Aorta (tissue), 5 donors: ENCODE results near the gene CEP162. TPM values are rescaled to one million over a fixed set of nuclear protein-coding genes. Genes with fewer than 3 reads are reported as not detected.
"Not testable (repeated sequence)": the region's sequence is repeated elsewhere in the genome, so short reads cannot be mapped to it uniquely, and the experiment has no call there.

Experiments
- ATAC-seq: fragments of 200-7000 bp; cut with Tn5 transposase; one replicate; pipeline ENCODE4 v1.9.1; 2022; ENCODE audit warnings: moderate library complexity; ENCODE audit not compliant: low FRiP score
- DNase-seq, 2 donors: peaks; one replicate each; pipeline ENCODE4 v3.0.0-alpha.2; 2020
- H3K27ac ChIP-seq, 2 donors: one replicate each; pipeline ENCODE4 v1.5.1; 2013; ENCODE audit warnings: low read length in 2 of 2, mild to moderate bottlenecking in 2 of 2, moderate library complexity in 2 of 2, control low read depth in 1 of 2, inconsistent platforms in 1 of 2, low read depth in 1 of 2
- H3K27me3 ChIP-seq, 2 donors: one replicate each; pipeline ENCODE4 v1.6.1; 2013; ENCODE audit warnings: control low read depth in 1 of 2, low read length in 1 of 2, mild to moderate bottlenecking in 1 of 2, moderate library complexity in 1 of 2; ENCODE audit not compliant: insufficient read depth in 2 of 2, control insufficient read depth in 1 of 2
- H3K36me3 ChIP-seq, 2 donors: one replicate each; pipeline ENCODE4 v1.6.1; 2013; ENCODE audit warnings: control low read depth in 1 of 2, low read length in 1 of 2, mild to moderate bottlenecking in 1 of 2; ENCODE audit not compliant: insufficient read depth in 2 of 2, control insufficient read depth in 1 of 2
- H3K4me1 ChIP-seq, 2 donors: one replicate each; pipeline ENCODE4 v1.6.1; 2013; ENCODE audit warnings: low read length in 2 of 2, control low read depth in 1 of 2, mild to moderate bottlenecking in 1 of 2, moderate library complexity in 1 of 2; ENCODE audit not compliant: insufficient read depth in 2 of 2, control insufficient read depth in 1 of 2
- H3K4me3 ChIP-seq, 2 donors: one replicate each; pipeline ENCODE4 v1.5.1; 2013; ENCODE audit warnings: low read length in 2 of 2, control low read depth in 1 of 2, mild to moderate bottlenecking in 1 of 2
- H3K9me3 ChIP-seq: one replicate; pipeline ENCODE4 v1.6.1; 2013; ENCODE audit warnings: mild to moderate bottlenecking, low read length; ENCODE audit not compliant: control insufficient read depth
- WGBS, 2 donors: extraction: QIAGEN DNeasy Blood & Tissue Kit; methylation state at CpG; one replicate each; pipeline ENCODE4 v1.1.7; 2013; 5-methylcytosine and 5-hydroxymethylcytosine counted together
- intact Hi-C, 2 donors: fragments of 100-400 bp; cut with DNase I; formaldehyde crosslinking; loops; one replicate each; pipeline versions ENCODE4 v1.14.2 to v1.15.0; 2022
- polyA plus RNA-seq, 2 donors: library from polyadenylated mRNA; stranded (reverse); fragments of 200-250 nt; gene quantifications; one replicate each; pipeline ENCODE4 v1.2.3, GENCODE V29; 2013
- total RNA-seq, 2 donors: library from RNA; stranded (reverse); fragmentation: NEBNext Ultra II Directional; extraction: Animal tissue kit (Norgen Biotek cat#: 25700); gene quantifications; one replicate each; pipeline ENCODE4 v1.2.1, GENCODE V29; 2021
- donor health status: healthy with polysubstance abuse.
- donor health status: Bipolar disorder and iron deficiency.
- donor health status: DM: no; HTN: no; CAD: no.
- donor health status: DM: no; HTN: no; CAD: no.
- donor health status: DM: yes; HTN: yes; CAD: no.

CEP162 gene
- total and polyA plus RNA-seq, 4 donors = 4.5 to 14.3 (median 9.4) TPM

DNA sequence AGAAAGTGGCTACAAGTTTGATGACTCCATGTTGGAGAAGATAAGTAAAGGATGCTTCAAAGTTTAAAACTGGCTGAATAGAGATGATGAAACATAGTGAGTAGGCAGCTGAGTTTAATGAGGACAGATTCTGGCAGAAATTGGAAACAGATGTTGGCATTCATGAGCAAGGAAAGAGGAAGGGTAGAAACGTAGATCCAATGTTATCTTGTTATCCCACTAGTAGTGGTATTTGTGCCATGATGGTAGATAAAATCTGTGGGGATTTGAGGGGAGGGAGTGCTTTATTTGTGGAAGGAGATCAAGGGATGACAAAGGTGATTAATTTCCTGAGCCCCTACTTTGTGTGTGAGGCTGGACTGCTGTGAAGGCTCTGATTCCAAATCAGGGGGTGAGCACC, 124.4 kb downstream of the CEP162 start:
- DNase-seq = no peak

DNA sequence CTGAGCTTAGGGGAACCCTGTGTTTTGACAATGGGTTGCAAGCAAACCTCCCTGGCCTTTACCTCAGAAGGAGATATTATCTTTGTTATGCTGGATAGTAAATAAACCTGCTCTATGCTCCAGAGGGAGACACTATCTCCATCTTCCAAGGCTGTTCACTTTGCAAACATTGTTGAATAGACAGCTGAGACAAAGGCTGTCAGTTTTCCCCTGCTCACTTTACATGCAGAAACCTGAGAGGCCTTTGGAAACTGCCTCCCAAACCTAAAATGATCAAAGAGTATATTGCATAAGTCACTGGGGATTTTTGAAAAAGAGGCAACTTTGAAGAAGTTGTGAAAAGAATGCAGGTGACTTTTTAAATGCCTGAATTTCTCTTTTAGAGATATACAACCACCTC, 132.3 kb downstream of the CEP162 start:
- H3K4me3 ChIP-seq = no peak overlapping the region
- H3K36me3 ChIP-seq = peaks cover 0 to 4% of the 10 kb centered on the region in 2 donors
- intact Hi-C loops = loop anchor here in 1 of 2 donors (10.0 kb wide), 1 partner anchor 70 kb away; no protein-coding TSS in a partner anchor
- DNase-seq = no peak
- no peak for ATAC-seq
- no peaks in the 10 kb centered on the region for H3K27me3 ChIP-seq
- H3K27ac ChIP-seq = no peak overlapping the region
- H3K9me3 ChIP-seq = no peaks in the 10 kb centered on the region
- H3K4me1 ChIP-seq = peaks cover 3 to 5% of the 10 kb centered on the region in 2 donors

More for the DNA sequence above, 124.4 kb downstream of the CEP162 start:
- Histone ChIP-seq H3K27ac (no peak overlapping the region), H3K4me3 (no peak overlapping the region), H3K4me1 (no peaks in the 10 kb centered on the region), H3K27me3 (no peaks in the 10 kb centered on the region), H3K9me3 (no peaks in the 10 kb centered on the region), H3K36me3 (no peaks in the 10 kb centered on the region)
- WGBS, 2 donors = 16 to 33% methylated on average over 1 of the region's 1 CpG
- ATAC-seq = no peak
- intact Hi-C loops = no loop called here

- no peaks in the 10 kb centered on the region for H3K27me3 ChIP-seq
- H3K36me3 ChIP-seq = peaks cover 0 to 4% of the 10 kb centered on the region in 2 donors
- ATAC-seq = no peak
- no peak for DNase-seq
- intact Hi-C loops = loop anchor here in 1 of 2 donors (10.0 kb wide), 1 partner anchor 71 kb away; no protein-coding TSS in a partner anchor
- H3K4me1 ChIP-seq = peaks cover 4 to 10% of the 10 kb centered on the region in 2 donors
- H3K4me3 ChIP-seq = no peak overlapping the region
- H3K9me3 ChIP-seq = no peaks in the 10 kb centered on the region
- WGBS, 2 donors = 49 to 52% methylated on average over 4 of the region's 4 CpGs
- peak overlapping the region; percentile 64 to 76 for H3K27ac ChIP-seq
Measured at GRCh38 chr6:84093441-84094435, 133.7 kb downstream of the CEP162 start.

- Histone ChIP-seq H3K27ac (peak overlapping the region in 1 of 2 donors; percentile 82), H3K27me3 (no peaks in the 10 kb centered on the region), H3K4me1 (peaks cover 4 to 10% of the 10 kb centered on the region in 2 donors), H3K9me3 (no peaks in the 10 kb centered on the region), H3K36me3 (peaks cover 0 to 3% of the 10 kb centered on the region in 2 donors), H3K4me3 (no peak overlapping the region)
- 3 to 7% methylated on average over 3 of the region's 3 CpGs for WGBS, 2 donors
- intact Hi-C loops = no loop called here
- ATAC-seq (no peak), DNase-seq (no peak)
Measured at GRCh38 chr6:84089552-84089951, 137.9 kb downstream of the CEP162 start.

GRCh38 chr6:84089081-84089480, 138.4 kb downstream of the CEP162 start:
- Histone ChIP-seq H3K4me1 (peaks cover 4 to 10% of the 10 kb centered on the region in 2 donors), H3K4me3 (no peak overlapping the region), H3K27ac (peak overlapping the region; percentile 49 to 82), H3K27me3 (no peaks in the 10 kb centered on the region), H3K9me3 (no peaks in the 10 kb centered on the region), H3K36me3 (peaks cover 0 to 3% of the 10 kb centered on the region in 2 donors)
- peak; percentile 47 for ATAC-seq
- DNase-seq = no peak
- intact Hi-C loops = no loop called here
- WGBS, 2 donors = 24% methylated on average over 4 of the region's 4 CpGs

GRCh38 chr6:84086545-84087429, 140.7 kb downstream of the CEP162 start:
- H3K4me1 ChIP-seq = peaks cover 2 to 5% of the 10 kb centered on the region in 2 donors
- ATAC-seq = no peak
- no peak overlapping the region for H3K4me3 ChIP-seq
- H3K36me3 ChIP-seq = peaks cover 0 to 3% of the 10 kb centered on the region in 2 donors
- no peaks in the 10 kb centered on the region for H3K27me3 ChIP-seq
- intact Hi-C loops = no loop called here
- no peaks in the 10 kb centered on the region for H3K9me3 ChIP-seq
- WGBS, 2 donors = 86 to 89% methylated on average over 6 of the region's 6 CpGs
- no peak for DNase-seq
- H3K27ac ChIP-seq = no peak overlapping the region

GRCh38 chr6:84086056-84086455, 141.4 kb downstream of the CEP162 start:
- intact Hi-C loops = no loop called here
- Histone ChIP-seq H3K9me3 (no peaks in the 10 kb centered on the region), H3K27me3 (no peaks in the 10 kb centered on the region), H3K27ac (no peak overlapping the region), H3K4me1 (peaks cover 2 to 5% of the 10 kb centered on the region in 2 donors), H3K4me3 (no peak overlapping the region), H3K36me3 (peaks cover 0 to 3% of the 10 kb centered on the region in 2 donors)
- no peak for ATAC-seq
- WGBS, 2 donors = 93 to 96% methylated on average over 1 of the region's 1 CpG
- DNase-seq = no peak

- H3K27me3 ChIP-seq, DNase-seq, intact Hi-C loops, H3K9me3 ChIP-seq, H3K27ac ChIP-seq, ATAC-seq, H3K4me3 ChIP-seq, H3K36me3 ChIP-seq, H3K4me1 ChIP-seq: not testable (repeated sequence)
Measured at GRCh38 chr6:84084705-84085104, 142.7 kb downstream of the CEP162 start.
